ENCODE measurements around the gene KRTAP27-1. TPM values are rescaled to one million over a fixed set of nuclear protein-coding genes. Genes with fewer than 3 reads are reported as not detected.

KRTAP27-1 gene
- total and polyA plus RNA-seq, 3 experiments from 2014 or later = not detected

- no peaks in the 10 kb centered on the region for H3K36me3 Mint-ChIP-seq
- ChIA-PET POLR2A (no interaction called here), CTCF (no interaction called here)
- no peak overlapping the region for H3K4me3 Mint-ChIP-seq
- DNase-seq = no peak
- H3K4me1 Mint-ChIP-seq = no peaks in the 10 kb centered on the region
- no peak overlapping the region for H3K27ac Mint-ChIP-seq
- no peak overlapping the region for H3K4me3 ChIP-seq (ENCODE audit: low read length)
- no peaks in the 10 kb centered on the region for H3K27me3 Mint-ChIP-seq
- H3K36me3 ChIP-seq (ENCODE audit: insufficient read depth, low read length) = no peaks in the 10 kb centered on the region
- H3K27ac ChIP-seq (ENCODE audit: low read depth, low read length) = no peak overlapping the region
- H3K9me3 ChIP-seq (ENCODE audit: low read length) = no peaks in the 10 kb centered on the region
- peaks cover 3 to 20% (median 10%) of the 10 kb centered on the region in 5 donors for H3K9me3 Mint-ChIP-seq
- H3K27me3 ChIP-seq (ENCODE audit: insufficient read depth, low read length, poor library complexity, severe bottlenecking) = no peaks in the 10 kb centered on the region
- no peaks in the 10 kb centered on the region for H3K4me1 ChIP-seq (ENCODE audit: insufficient read depth, low read length)
These were observed 11.1 kb downstream of the KRTAP27-1 start for GRCh38 chr21:30326390-30326789.

- H3K4me3 Mint-ChIP-seq = peak within 1 kb of the TSS in 1 of 7 donors; percentile 23
- no peak within 1 kb of the TSS for H3K4me3 ChIP-seq (ENCODE audit: low read length)
- ChIA-PET POLR2A (no interaction called here), CTCF (no interaction called here)
- H3K4me1 Mint-ChIP-seq = no peaks in the 10 kb centered on the region
- no peaks in the 10 kb centered on the region for H3K36me3 ChIP-seq (ENCODE audit: insufficient read depth, low read length)
- DNase-seq = no peak
- no peaks in the 10 kb centered on the region for H3K27me3 Mint-ChIP-seq
- no peak within 1 kb of the TSS for H3K27ac ChIP-seq (ENCODE audit: low read depth, low read length)
- H3K9me3 Mint-ChIP-seq = peaks cover 2 to 16% (median 8%) of the 10 kb centered on the region in 5 donors
- H3K36me3 Mint-ChIP-seq = no peaks in the 10 kb centered on the region
- H3K9me3 ChIP-seq (ENCODE audit: low read length) = no peaks in the 10 kb centered on the region
- no peaks in the 10 kb centered on the region for H3K4me1 ChIP-seq (ENCODE audit: insufficient read depth, low read length)
- H3K27me3 ChIP-seq (ENCODE audit: insufficient read depth, low read length, poor library complexity, severe bottlenecking) = no peaks in the 10 kb centered on the region
- no peak within 1 kb of the TSS for H3K27ac Mint-ChIP-seq
These were observed 17.3 kb downstream of the KRTAP27-1 start, which contains the start of gene KRTAP26-1 for GRCh38 chr21:30320215-30320614. KRTAP26-1 (minus strand) TSS chr21:30320315; CDS start chr21:30320035, 280 bp downstream.

GRCh38 chr21:30315701-30316100 is 21.8 kb downstream of the KRTAP27-1 start:
- H3K27me3 ChIP-seq (ENCODE audit: insufficient read depth, low read length, poor library complexity, severe bottlenecking) = no peaks in the 10 kb centered on the region
- no peak overlapping the region for H3K27ac ChIP-seq (ENCODE audit: low read depth, low read length)
- no peak for DNase-seq
- no peaks in the 10 kb centered on the region for H3K36me3 ChIP-seq (ENCODE audit: insufficient read depth, low read length)
- peaks cover 2 to 9% (median 4%) of the 10 kb centered on the region in 5 donors for H3K9me3 Mint-ChIP-seq
- no peaks in the 10 kb centered on the region for H3K27me3 Mint-ChIP-seq
- no peak overlapping the region for H3K27ac Mint-ChIP-seq
- ChIA-PET POLR2A (no interaction called here), CTCF (no interaction called here)
- H3K9me3 ChIP-seq (ENCODE audit: low read length) = no peaks in the 10 kb centered on the region
- H3K4me1 ChIP-seq (ENCODE audit: insufficient read depth, low read length) = no peaks in the 10 kb centered on the region
- no peaks in the 10 kb centered on the region for H3K4me1 Mint-ChIP-seq
- H3K36me3 Mint-ChIP-seq = no peaks in the 10 kb centered on the region
- no peak overlapping the region for H3K4me3 ChIP-seq (ENCODE audit: low read length)
- H3K4me3 Mint-ChIP-seq = no peak overlapping the region

GRCh38 chr21:30306884-30307283 is 30.6 kb downstream of the KRTAP27-1 start:
- Histone ChIP-seq H3K27me3 (ENCODE audit: insufficient read depth, low read length, poor library complexity, severe bottlenecking) (no peaks in the 10 kb centered on the region), H3K9me3 (ENCODE audit: low read length) (no peaks in the 10 kb centered on the region), H3K4me1 (ENCODE audit: insufficient read depth, low read length) (no peaks in the 10 kb centered on the region), H3K4me3 (ENCODE audit: low read length) (no peak overlapping the region), H3K27ac (ENCODE audit: low read depth, low read length) (no peak overlapping the region), H3K36me3 (ENCODE audit: insufficient read depth, low read length) (no peaks in the 10 kb centered on the region)
- CTCF ChIA-PET = interaction anchor here (0.9 kb wide), 1 partner anchor 10 kb away, joined by 3 read pairs; no protein-coding TSS in a partner anchor
- peaks cover 0 to 6% (median 3%) of the 10 kb centered on the region in 5 donors for H3K9me3 Mint-ChIP-seq
- POLR2A ChIA-PET = no interaction called here
- no peak overlapping the region for H3K27ac Mint-ChIP-seq
- no peak for DNase-seq
- H3K36me3 Mint-ChIP-seq = no peaks in the 10 kb centered on the region
- no peaks in the 10 kb centered on the region for H3K27me3 Mint-ChIP-seq
- H3K4me3 Mint-ChIP-seq = no peak overlapping the region
- no peaks in the 10 kb centered on the region for H3K4me1 Mint-ChIP-seq

GRCh38 chr21:30305136-30305535 is 32.4 kb downstream of the KRTAP27-1 start:
- CTCF ChIA-PET = no interaction called here

GRCh38 chr21:30289215-30289614 is 48.3 kb downstream of the KRTAP27-1 start, which contains the start of gene KRTAP25-1:
KRTAP25-1 (minus strand) TSS chr21:30289514; CDS start chr21:30289490, 24 bp downstream.
- CTCF ChIA-PET = no interaction called here
- H3K27ac ChIP-seq (ENCODE audit: low read depth, low read length) = no peak within 1 kb of the TSS
- DNase-seq = no peak
- Mint-ChIP-seq H3K4me3 (no peak within 1 kb of the TSS), H3K36me3 (no peaks in the 10 kb centered on the region), H3K4me1 (no peaks in the 10 kb centered on the region), H3K9me3 (peaks cover 0 to 4% (median 0%) of the 10 kb centered on the region in 5 donors), H3K27ac (no peak within 1 kb of the TSS), H3K27me3 (no peaks in the 10 kb centered on the region)
- POLR2A ChIA-PET = no interaction called here
- no peaks in the 10 kb centered on the region for H3K27me3 ChIP-seq (ENCODE audit: insufficient read depth, low read length, poor library complexity, severe bottlenecking)
- no peaks in the 10 kb centered on the region for H3K9me3 ChIP-seq (ENCODE audit: low read length)
- no peaks in the 10 kb centered on the region for H3K36me3 ChIP-seq (ENCODE audit: insufficient read depth, low read length)
- no peak within 1 kb of the TSS for H3K4me3 ChIP-seq (ENCODE audit: low read length)
- H3K4me1 ChIP-seq (ENCODE audit: insufficient read depth, low read length) = no peaks in the 10 kb centered on the region

More at GRCh38 chr21:30305136-30305535, 32.4 kb downstream of the KRTAP27-1 start:
- no peaks in the 10 kb centered on the region for H3K27me3 ChIP-seq (ENCODE audit: insufficient read depth, low read length, poor library complexity, severe bottlenecking)
- H3K9me3 Mint-ChIP-seq = peaks cover 4 to 15% (median 6%) of the 10 kb centered on the region in 5 donors
- no peak overlapping the region for H3K27ac Mint-ChIP-seq
- no peak overlapping the region for H3K27ac ChIP-seq (ENCODE audit: low read depth, low read length)
- DNase-seq = no peak
- H3K36me3 Mint-ChIP-seq = no peaks in the 10 kb centered on the region
- POLR2A ChIA-PET = no interaction called here
- no peak overlapping the region for H3K4me3 ChIP-seq (ENCODE audit: low read length)
- no peak overlapping the region for H3K4me3 Mint-ChIP-seq
- no peaks in the 10 kb centered on the region for H3K27me3 Mint-ChIP-seq
- H3K36me3 ChIP-seq (ENCODE audit: insufficient read depth, low read length) = no peaks in the 10 kb centered on the region
- no peaks in the 10 kb centered on the region for H3K9me3 ChIP-seq (ENCODE audit: low read length)
- no peaks in the 10 kb centered on the region for H3K4me1 Mint-ChIP-seq
- H3K4me1 ChIP-seq (ENCODE audit: insufficient read depth, low read length) = no peaks in the 10 kb centered on the region

Other genes with a start within 250 kb of the KRTAP27-1 start
- gene CLDN17, start 170.9 kb downstream of the KRTAP27-1 start, total RNA-seq = not detected
- not detected for gene CLDN17, start 170.9 kb downstream of the KRTAP27-1 start, polyA plus RNA-seq
- not detected for gene CLDN8, start 121.6 kb downstream of the KRTAP27-1 start, total RNA-seq
- gene CLDN8, start 121.6 kb downstream of the KRTAP27-1 start, polyA plus RNA-seq = not detected
- gene KRTAP24-1, start 54.7 kb downstream of the KRTAP27-1 start, total RNA-seq = not detected
- not detected for gene KRTAP24-1, start 54.7 kb downstream of the KRTAP27-1 start, polyA plus RNA-seq
- not detected for gene KRTAP25-1, start 48.2 kb downstream of the KRTAP27-1 start, total RNA-seq
- not detected for gene KRTAP25-1, start 48.2 kb downstream of the KRTAP27-1 start, polyA plus RNA-seq
- not detected for gene KRTAP26-1, start 17.4 kb downstream of the KRTAP27-1 start, total RNA-seq
- gene KRTAP26-1, start 17.4 kb downstream of the KRTAP27-1 start, polyA plus RNA-seq = not detected
- gene KRTAP23-1, start 10.9 kb upstream of the KRTAP27-1 start, total RNA-seq = not detected
- not detected for gene KRTAP23-1, start 10.9 kb upstream of the KRTAP27-1 start, polyA plus RNA-seq
- gene KRTAP13-2, start 34.6 kb upstream of the KRTAP27-1 start, total RNA-seq = not detected
- not detected for gene KRTAP13-2, start 34.6 kb upstream of the KRTAP27-1 start, polyA plus RNA-seq
- not detected for gene KRTAP13-1, start 58.3 kb upstream of the KRTAP27-1 start, total RNA-seq
- not detected for gene KRTAP13-1, start 58.3 kb upstream of the KRTAP27-1 start, polyA plus RNA-seq
- gene KRTAP13-3, start 88.2 kb upstream of the KRTAP27-1 start, total RNA-seq = not detected
- not detected for gene KRTAP13-3, start 88.2 kb upstream of the KRTAP27-1 start, polyA plus RNA-seq
- not detected for gene KRTAP13-4, start 92.5 kb upstream of the KRTAP27-1 start, total RNA-seq
- gene KRTAP13-4, start 92.5 kb upstream of the KRTAP27-1 start, polyA plus RNA-seq = not detected
- not detected for gene KRTAP15-1, start 102.6 kb upstream of the KRTAP27-1 start, total RNA-seq
- not detected for gene KRTAP15-1, start 102.6 kb upstream of the KRTAP27-1 start, polyA plus RNA-seq
- gene KRTAP19-1, start 142.7 kb upstream of the KRTAP27-1 start, total RNA-seq = not detected
- gene KRTAP19-1, start 142.7 kb upstream of the KRTAP27-1 start, polyA plus RNA-seq = not detected
- not detected for gene KRTAP19-2, start 149.7 kb upstream of the KRTAP27-1 start, total RNA-seq
- gene KRTAP19-2, start 149.7 kb upstream of the KRTAP27-1 start, polyA plus RNA-seq = not detected
- gene KRTAP19-3, start 154.3 kb upstream of the KRTAP27-1 start, total RNA-seq = not detected
- not detected for gene KRTAP19-3, start 154.3 kb upstream of the KRTAP27-1 start, polyA plus RNA-seq
- gene KRTAP19-4, start 159.5 kb upstream of the KRTAP27-1 start, total RNA-seq = not detected
- gene KRTAP19-4, start 159.5 kb upstream of the KRTAP27-1 start, polyA plus RNA-seq = not detected
- not detected for gene KRTAP19-5, start 164.4 kb upstream of the KRTAP27-1 start, total RNA-seq
- not detected for gene KRTAP19-5, start 164.4 kb upstream of the KRTAP27-1 start, polyA plus RNA-seq
- not detected for gene KRTAP19-6, start 204.2 kb upstream of the KRTAP27-1 start, total RNA-seq
- not detected for gene KRTAP19-6, start 204.2 kb upstream of the KRTAP27-1 start, polyA plus RNA-seq
- gene KRTAP19-7, start 223.6 kb upstream of the KRTAP27-1 start, total RNA-seq = not detected
- gene KRTAP19-7, start 223.6 kb upstream of the KRTAP27-1 start, polyA plus RNA-seq = not detected